Stimulated activated CD8-positive, alpha-beta memory T cell treated with anti-CD3 and anti-CD28 coated beads, Interleukin-15, amount 100 ng/mL, for 4 hours (primary cell): Measurements from ENCODE around the gene EAF2.
"Not testable (repeated sequence)": the region's sequence is repeated elsewhere in the genome, so short reads cannot be mapped to it uniquely, and the experiment has no call there.

Experiments used
- DNase-seq, 2 donors: peaks; one replicate each; pipeline ENCODE4 v3.0.0-alpha.2; 2020; ENCODE audit warnings: low read depth in 2 of 2

EAF2 gene

DNA sequence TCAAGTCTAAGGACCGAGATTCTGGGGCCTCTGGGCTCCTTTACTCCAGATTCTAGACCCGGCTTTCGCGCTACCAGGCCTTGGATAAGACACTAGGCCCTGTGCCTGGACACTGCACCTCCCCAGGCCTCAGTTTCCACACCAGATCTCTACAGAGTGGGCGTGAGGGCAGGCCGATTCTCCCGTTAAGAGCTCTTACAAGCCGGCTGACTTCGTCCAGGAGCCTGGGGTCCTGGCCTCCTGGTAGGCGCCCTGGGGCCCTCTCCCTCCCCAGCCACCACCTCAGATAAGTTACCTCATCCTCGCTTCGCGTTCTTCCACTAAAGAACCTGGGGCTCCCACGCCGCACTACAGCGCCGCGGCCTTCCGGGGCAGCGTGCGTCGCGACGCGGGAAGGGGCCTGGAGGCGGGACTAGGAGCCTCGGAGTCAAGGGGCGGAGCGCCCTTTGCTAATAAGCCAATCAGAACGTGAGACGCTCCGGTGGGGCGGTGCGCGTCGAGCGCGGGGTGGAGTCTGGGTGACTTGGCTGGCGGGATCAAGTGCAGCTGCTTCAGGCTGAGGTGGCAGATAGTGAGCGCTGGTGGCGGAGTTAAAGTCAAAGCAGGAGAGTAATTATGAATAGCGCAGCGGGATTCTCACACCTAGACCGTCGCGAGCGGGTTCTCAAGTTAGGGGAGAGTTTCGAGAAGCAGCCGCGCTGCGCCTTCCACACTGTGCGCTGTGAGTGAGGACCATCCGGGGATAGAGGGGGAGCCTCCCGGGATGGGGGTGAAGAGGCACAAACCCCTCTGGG lies at the start of gene EAF2, which contains the start of gene IQCB1:
Gene EAF2 (plus strand): TSS at position 539 of the 794 bp plus-strand sequence. CDS start 77 bp downstream, at position 616.
Gene IQCB1 (minus strand): TSS at position 390 of the 794 bp plus-strand sequence. CDS start 6,100 bp downstream, outside the sequence.
- DNase-seq: peak; percentile 88

DNA sequence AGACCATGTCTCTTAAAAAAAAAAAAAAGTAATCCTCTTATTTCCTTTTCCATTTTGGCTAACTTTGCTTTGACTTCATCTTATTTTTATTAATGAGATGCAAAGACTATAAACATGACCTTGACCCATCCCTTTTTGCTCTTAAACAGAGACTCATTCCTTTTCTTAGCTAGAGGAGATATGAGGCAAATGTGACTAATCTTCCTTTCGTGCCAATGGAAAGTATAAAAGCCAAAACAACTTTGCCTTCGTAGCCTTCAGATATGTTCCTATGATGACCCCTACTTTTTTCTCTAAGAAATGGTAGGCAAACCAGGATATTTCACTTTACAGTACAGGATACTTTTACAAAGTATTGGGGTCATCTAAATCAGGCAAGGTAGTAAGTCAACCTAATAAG lies 48.5 kb upstream of the EAF2 start:
- DNase-seq: no peak

DNA sequence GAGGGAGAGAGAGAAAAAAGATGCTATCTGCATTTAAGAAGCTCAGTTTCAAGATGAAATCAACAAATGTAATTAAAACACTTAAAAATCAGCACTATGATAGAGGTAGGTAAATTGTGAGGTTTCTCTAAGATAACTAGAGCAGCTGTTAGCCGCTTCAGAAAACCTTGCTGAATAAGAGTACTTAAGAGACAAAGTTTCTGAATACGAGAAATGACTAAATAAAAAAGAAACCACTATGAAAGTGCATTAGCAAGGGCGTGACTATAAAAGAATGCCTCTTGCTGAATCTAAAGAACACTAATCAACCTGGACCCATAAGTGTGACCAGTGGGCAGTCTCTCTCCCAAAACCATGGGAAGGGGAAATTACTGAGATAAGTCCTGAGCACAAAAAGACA lies 41.9 kb upstream of the EAF2 start:
- no peak for DNase-seq

DNA sequence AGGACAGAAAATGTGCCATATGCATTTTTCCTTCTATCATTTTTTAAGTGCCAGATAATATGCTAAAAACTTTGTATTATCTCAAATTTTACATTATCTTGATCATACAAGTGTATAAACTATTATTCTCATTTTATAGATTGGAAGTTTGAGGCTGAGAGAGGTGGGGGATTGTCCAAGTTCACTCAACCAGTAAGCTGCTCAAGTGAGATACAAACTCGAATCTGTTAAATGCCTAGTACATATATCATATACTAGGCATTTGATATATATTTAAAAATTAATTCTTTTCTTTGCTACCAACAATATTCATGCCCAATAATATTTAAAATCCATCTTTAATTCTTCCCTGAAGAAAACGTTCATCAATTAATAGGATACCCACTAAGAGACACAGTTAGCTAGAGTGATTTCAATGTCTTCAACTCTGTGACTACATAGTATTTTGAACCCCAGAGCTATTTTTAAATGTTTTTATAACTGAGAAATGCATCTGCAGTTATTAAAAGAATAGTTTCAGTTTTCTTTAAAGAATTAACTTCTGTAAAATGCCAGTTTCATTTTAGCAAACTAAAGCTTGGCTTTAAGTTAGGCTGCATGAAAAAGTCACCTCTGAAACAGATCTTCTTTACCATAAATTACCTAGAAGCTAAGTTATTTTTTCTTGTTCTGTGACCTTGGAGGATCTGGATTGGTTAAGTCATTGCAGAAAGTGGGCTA lies 40.6 kb upstream of the EAF2 start:
- no peak for DNase-seq

DNA sequence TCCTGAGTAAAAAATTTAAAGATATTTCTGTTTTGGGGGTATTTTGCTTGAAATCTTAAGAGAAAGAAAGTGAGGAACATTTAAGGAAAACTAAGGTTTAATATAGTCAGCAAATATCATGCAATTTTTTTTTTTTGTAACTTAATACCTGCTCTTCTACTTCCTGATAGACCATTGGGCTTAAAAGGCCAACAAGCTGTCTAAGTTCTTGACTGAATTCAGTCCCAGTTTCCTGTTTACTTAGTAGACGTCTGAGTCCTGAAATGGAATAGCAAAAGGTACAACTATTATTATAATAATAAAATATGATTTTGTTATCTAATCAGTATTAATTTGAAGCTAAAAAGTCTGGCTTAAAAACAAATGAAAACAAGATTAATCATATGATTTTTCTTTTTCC lies 38.0 kb upstream of the EAF2 start:
- no peak for DNase-seq

DNA sequence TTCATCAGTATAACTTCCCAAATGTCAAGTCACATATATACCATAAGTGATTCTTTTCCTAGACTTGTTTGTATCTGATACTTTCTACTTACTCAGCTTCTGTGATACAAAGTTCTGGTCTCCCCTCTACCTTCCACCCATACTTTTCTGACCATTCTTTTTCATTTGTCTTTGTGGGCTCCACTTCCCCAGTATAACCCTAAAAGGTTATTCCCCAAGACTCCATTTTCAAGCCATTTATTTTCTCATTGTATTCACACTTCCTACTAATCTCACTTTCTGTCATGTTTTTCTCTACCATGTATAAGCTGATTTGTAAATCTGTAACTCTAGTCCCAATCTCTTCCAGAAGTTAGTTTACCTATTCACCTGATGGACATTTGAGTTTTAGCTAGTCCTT lies 34.1 kb upstream of the EAF2 start:
- DNase-seq: no peak

DNA sequence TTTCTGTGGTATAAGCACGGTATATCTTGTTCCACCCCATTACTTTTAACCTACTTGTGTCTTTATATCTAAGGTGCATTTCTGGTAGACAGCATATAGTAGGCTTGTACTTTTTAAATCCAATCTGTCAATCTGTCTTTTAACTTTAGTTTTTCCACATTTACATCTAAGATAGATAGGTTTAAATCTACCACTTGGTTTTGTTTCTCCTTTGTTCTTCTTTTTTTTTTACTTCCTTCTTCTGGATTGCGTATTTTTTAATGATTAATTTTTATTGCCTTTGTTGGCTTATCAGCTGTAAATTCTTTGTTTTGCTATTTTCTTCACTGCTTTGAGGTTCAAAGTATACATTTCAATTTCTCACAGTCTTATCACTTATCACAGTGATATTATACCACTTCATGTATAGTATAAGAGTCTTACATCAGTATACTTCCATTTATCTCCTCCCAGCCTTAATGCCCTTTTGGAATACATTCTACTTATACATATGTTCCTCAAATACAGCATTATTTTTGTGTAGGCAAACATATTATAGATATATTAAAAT lies 31.2 kb upstream of the EAF2 start:
- DNase-seq: no peak

DNA sequence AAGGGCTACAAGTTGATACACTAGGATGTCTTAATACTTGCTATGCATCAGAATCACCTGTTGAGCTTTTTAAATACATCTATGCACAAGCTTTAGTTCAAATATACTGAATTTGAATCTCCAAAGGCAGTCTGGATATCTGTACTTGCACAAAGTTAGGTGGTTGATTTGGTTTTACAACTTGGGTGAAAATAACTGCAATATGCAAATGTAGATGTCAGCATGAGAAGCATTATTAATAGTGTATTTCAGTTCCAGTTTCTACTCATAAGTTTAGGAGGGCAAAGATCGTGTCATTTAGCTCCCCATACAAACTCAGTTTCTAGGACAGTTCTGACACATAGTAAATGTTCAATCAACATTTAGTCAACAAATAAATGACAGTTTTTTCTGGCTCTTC lies 25.8 kb upstream of the EAF2 start:
- DNase-seq: no peak

DNA sequence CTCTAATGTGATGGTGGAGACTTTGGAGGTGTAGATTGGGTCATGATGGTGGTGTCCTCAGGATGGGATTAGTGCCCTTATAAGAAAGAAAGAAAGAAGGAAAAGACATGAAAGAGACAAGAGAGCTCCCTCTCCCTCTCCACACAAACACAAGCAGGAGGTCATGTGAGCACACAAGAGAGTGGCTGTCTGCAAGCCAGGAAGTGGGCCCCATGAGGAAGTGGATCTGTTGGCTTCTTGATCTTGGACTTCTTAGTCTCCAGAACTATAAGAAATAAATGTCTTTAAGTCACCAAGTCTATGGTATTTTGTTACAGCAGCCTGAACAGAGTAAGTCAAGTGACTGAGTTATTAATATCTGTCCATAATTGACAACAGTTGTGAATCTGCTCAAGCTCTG lies 17.3 kb upstream of the EAF2 start:
- DNase-seq: no peak

DNA sequence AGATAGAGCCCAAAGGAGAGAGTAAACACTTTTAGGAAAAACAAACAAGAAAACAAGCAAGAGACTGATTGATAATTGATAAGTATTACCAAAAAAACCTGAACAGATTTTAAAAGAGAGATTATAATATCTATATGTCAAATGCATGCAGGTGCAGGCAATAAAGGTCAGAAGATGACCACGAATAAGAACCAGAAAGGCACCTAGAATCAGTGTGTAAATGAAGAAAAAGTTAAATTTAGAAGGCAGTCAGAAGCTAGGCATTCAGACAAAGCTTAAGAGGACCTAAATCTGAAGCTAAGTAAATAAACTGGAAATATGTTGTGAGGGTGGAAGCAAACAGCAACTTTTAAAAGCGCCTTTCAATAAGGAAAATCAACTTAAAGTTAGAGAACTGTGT lies 16.4 kb upstream of the EAF2 start:
- DNase-seq: no peak

DNA sequence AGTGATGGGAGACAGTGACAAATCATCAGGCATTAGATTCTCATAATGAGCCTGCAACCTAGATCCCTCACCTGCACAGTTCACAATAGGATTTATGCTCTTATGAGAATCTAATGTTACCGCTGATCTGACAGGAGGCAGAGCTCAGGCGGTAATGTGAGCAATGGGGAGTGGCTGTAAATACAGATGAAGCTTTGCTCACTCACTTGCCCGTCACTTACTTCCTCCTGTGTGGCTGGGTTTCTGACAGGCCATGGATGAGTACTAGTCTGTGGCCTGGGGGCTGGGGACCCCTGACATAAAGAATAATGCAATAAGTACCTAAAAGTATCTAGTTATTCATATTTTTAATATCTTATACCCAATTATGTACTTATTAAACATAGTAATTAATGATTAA lies 15.8 kb upstream of the EAF2 start:
- DNase-seq: no peak

DNA sequence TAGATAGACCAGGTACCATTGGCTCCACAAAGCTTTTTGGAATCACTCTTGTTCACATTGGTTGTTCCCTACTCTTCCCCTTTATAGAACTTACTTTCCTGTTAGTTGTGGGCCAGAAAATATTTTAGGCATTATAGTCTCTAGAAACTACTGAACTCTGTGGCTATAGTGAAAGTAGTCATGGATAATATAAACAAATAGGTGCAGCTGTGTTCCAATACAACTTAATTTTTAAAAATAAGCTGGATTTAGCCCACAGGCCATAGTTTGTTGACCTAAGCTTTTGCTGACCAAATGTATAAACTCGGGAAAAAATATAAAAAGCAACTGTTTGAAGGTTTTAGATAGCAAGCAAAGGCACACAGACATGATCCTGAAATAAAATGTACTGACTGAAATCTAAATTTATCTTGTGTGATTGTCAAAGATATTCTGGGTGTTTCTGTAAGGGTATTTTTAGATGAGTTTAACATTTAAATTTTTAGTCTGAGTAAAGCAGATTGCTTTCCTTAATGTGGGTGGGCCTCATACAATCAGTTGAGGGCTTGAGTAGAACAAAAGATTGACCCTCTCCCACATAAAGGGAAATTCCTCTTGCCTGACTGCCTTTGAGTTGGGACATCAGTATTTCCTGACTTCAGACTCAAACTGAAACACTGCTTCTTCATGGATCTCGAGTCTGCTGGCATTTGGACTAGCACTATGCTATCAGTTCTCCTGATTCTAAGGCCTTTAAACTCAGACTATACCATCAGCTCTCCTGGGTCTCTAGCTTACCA lies 13.4 kb upstream of the EAF2 start:
- DNase-seq: no peak

DNA sequence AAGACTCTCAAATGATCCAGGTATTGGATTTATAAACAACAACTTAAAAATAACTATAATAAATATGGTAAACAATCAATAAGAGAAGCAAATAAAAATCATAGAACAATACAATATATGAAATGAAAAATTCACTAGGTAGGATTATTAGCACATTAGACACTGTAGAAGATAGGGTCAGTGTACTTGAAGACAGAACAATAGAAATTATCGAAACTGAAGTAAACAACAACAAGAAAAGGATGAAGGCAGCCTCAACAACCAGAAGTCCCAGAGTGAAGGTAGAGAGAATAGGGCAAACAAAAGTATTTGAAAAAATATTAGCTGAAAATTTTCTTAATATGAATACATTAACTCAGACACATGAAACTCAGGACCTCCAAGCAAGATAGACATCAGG lies 12.0 kb upstream of the EAF2 start:
- no peak for DNase-seq

DNA sequence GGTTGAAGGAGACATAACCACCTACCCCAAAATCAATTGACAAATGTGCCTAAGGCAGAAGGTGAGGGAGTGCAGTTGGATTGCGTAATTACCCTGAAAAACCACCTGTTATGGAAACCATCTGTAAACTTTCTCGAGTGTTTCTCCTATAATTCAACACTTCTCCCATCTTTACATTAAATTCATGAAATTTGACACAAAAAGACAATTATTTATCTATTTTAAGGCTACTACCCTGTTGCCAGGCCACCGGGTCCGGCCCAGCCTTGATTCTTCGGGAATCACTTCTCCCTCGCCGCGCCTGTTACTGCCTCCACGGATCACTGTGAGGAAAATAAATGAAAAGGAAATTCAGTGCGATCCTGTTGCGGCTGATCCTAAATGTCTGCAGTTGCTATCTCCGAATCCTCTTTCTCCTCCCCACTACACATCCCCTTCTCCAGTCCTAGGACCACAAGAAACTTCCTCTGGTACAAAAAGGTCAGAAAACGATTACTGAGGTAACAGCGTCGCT lies 795 bp upstream of the EAF2 start:
- no peak for DNase-seq

DNA sequence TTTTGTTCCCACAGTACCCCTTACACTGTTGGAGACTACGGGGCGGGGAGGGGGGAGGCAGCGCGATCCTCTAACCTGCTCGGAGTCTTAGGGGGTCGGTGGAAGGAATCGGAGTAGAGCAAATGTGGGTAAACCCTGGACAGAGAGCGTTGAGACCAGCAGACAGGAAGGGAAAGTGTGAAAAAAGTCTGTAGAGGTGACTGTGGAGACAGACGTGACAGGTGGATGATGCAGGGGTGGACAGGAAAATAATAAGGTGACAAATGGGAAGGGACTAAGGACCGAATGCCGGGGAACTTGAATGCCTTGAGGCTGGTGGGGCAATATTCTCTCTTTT lies 424 bp downstream of the EAF2 start:
- no peak for DNase-seq

DNA sequence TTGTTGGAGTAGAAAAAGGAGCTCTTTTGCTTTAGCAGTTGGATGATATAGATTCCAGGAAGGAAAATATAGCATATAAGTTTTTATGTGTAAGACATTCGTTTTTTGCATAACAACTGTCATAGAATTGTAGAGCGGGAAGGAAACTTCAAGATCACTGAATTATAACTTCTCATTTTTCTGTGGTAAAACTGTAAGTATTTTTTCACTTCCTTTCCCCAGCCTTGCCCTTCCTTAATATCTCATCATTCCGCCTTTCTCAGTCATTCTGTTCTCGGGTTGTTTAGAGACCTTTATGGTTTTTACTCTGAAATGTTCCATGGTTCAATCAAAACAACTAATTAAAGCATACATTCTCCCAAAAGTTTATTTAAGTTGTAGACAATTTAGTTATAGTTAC lies 1.1 kb downstream of the EAF2 start:
- no peak for DNase-seq

DNA sequence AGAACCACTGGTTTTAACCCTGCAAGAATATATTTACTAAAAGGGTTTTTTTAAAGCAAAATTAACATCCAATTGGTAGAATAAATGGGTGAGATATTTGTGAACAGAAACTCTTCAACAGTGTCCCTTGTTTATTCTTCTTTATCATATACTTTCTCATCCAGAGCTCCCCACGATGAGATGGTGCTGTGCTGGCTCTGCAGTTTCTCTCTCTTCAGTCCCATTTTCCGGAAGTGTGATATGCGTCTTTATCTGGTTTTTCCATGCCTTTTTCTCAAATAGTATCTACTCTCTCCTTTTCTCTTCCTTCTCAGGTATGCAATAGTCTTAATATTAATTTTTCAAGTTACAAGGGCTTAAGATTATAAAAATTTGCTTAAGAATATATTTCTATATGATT lies 1.5 kb downstream of the EAF2 start:
- DNase-seq: no peak

DNA sequence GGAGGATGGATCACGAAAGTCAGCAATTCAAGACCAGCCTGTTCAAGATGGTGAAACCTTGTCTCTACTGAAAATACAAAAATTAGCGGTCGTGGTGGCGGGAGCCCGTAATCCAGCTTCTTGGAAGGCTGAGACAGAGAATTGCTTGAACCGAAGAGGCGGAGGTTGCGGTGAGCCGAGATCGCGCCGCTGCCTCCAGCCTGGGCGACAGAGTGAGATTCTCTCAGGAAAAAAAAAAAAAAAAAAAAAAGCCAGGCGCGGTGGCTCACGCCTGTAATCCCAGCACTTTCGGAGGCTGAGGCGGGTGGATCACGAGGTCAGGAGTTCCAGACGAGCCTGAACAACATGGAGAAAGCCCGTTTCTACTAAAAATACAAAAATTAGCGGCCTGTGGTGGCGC lies 5.0 kb downstream of the EAF2 start:
- DNase-seq: no peak

DNA sequence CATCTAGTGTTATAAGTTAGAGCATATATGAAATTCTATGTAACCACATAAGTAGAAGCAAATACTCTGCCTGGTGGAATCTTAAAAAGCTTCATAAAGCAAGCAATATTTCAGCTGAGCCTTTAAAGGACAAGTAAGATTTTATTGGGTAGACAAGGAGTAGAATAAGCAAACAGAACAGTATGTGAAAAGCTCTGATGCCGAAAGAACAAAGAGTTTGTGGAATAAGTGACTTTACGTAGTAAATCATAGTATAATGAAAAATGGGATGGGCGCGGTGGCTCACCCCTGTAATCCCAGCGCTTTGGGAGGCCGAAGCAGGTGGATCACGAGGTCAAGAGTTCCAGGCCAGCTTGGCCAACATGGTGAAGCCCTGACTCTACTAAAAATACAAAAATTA lies 9.9 kb downstream of the EAF2 start:
- no peak for DNase-seq

DNA sequence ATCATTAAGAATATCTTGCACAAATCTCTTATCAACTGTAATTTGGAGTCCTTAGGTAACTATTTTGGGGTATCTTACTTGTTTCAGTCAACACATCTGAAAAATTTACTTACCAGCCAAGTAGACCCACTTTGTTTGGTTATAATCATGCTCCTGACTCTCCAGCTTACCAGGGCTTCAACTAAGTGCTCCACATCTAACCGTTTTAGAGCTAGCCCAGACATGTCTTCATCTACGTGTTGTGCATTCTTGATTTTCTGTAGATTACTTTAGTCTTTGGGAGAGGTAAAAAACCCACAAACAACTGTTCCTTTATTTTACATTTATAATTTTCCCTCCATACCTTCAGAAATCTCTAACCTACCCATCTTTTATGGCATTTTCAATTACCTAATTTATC lies 17.2 kb downstream of the EAF2 start:
- DNase-seq: no peak

DNA sequence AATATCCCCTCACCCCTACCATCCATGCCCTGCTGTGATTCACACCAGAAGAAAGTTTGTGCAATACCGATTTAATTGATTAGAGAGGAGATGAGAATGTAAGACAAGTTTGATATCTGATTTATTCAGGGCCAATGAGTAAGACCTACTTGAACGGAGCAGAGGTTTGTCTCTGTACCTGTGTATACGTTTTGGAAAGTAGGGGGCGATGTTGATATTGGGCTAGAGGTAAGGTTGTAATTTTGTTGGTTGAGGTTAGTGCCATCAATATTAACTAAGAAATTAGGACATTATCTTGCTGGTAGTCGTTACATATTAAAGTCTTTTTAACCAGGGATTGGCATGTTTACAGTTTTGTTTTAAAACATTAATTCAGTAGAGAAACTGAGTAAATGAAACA lies 20.5 kb downstream of the EAF2 start:
- no peak for DNase-seq

DNA sequence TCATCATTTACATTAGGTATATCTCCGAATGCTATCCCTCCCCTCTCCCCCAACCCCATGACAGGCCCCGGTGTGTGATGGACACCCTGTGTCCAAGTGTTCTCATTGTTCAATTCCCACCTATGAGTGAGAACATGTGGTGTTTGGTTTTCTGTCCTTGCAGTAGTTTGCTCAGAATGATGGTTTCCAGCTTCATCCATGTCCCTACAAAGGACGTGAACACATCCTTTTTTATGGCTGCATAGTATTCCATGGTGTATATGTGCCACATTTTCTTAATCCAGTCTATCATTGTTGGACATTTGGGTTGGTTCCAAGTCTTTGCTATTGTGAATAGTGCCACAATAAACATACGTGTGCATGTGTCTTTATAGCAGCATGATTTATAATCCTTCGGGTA lies 22.8 kb downstream of the EAF2 start:
- DNase-seq: not testable (repeated sequence)
